NB4 (cell line): ENCODE results near the gene SEMA6D.

Experiments
- DNase-seq: peaks from one replicate; pipeline ENCODE4 v3.0.0; 2010; ENCODE audit warnings: low read depth
- H3K4me3 ChIP-seq: one replicate; pipeline ENCODE4 v1.5.1; 2011; ENCODE audit warnings: mild to moderate bottlenecking, low read depth, low read length, moderate library complexity
- CTCF ChIP-seq: IDR thresholded peaks from one replicate; pipeline ENCODE4 v1.5.1; 2012; ENCODE audit warnings: low read depth, low read length
- MAX ChIP-seq: IDR thresholded peaks from 2 replicates; pipeline ENCODE4 v1.6.1; 2011; ENCODE audit warnings: low read depth, low read length
- MYC ChIP-seq: IDR thresholded peaks from 2 replicates; pipeline ENCODE4 v1.6.1; 2011; ENCODE audit warnings: low read depth, low read length
- POLR2A ChIP-seq: IDR thresholded peaks from 2 replicates; pipeline ENCODE4 v1.6.1; 2011; ENCODE audit warnings: mild to moderate bottlenecking; ENCODE audit not compliant: insufficient read length; ENCODE audit errors: extremely low read depth

Gene SEMA6D

GRCh38 chr15:47813748-47814384 is 96.6 kb downstream of the SEMA6D start:
- no peak for TF ChIP-seq MAX
- TF ChIP-seq CTCF: no peak
- no peak for TF ChIP-seq MYC
- no peak for TF ChIP-seq POLR2A
- DNase-seq: no peak

GRCh38 chr15:47814620-47815019 is 97.3 kb downstream of the SEMA6D start:
- H3K4me3 ChIP-seq: no peak overlapping the region
- TF ChIP-seq CTCF: no peak
- no peak for TF ChIP-seq MYC
- TF ChIP-seq MAX: no peak
- no peak for TF ChIP-seq POLR2A
- no peak for DNase-seq

More at GRCh38 chr15:47813748-47814384, 96.6 kb downstream of the SEMA6D start:
- no peak overlapping the region for H3K4me3 ChIP-seq

- TF ChIP-seq MAX (no peak), MYC (no peak), CTCF (no peak), POLR2A (no peak)
- DNase-seq: no peak
- no peak overlapping the region for H3K4me3 ChIP-seq
Measured at GRCh38 chr15:47817969-47818548, 100.8 kb downstream of the SEMA6D start.

GRCh38 chr15:47819158-47819557 is 101.9 kb downstream of the SEMA6D start:
- no peak overlapping the region for H3K4me3 ChIP-seq
- TF ChIP-seq MAX: no peak
- no peak for TF ChIP-seq POLR2A
- TF ChIP-seq MYC: no peak
- TF ChIP-seq CTCF: no peak
- no peak for DNase-seq

- DNase-seq: no peak
- no peak overlapping the region for H3K4me3 ChIP-seq
- TF ChIP-seq POLR2A: no peak
- TF ChIP-seq CTCF: no peak
- no peak for TF ChIP-seq MAX
- TF ChIP-seq MYC: no peak
Measured at GRCh38 chr15:47820057-47820746, 102.9 kb downstream of the SEMA6D start.
